Stimulated activated CD4-positive, alpha-beta T cell treated with anti-CD3 and anti-CD28 coated beads, Interleukin-12 subunit alpha, Interleukin-12 subunit beta, amount 100 ng/mL, for 4 hours (primary cell): Measurements from ENCODE around the gene ZFPM1.

Experiments
- DNase-seq: peaks from one replicate; pipeline ENCODE4 v3.0.0-alpha.2; 2020

Gene ZFPM1

GRCh38 chr16:88418869-88419268, 34.2 kb upstream of the ZFPM1 start:
- no peak for DNase-seq

DNA sequence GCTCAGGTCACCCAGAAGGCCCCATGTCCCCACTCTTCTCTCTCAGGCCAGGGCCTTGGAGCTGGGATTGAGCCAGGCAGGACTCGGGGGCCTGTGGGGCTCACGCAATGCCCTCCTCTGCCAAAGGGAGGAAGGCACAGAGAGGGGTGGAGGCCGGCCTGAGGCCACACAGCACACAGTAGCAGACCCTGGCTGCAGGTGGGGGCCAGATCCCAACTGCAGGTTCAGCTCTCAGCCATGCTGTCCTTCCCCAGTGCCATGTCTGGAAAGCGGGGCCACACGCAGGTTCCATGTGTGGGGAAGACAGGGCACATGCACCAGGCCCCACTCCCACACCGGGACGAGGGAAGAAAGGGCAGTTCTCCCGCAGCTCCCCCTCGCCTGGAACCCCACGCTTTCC, 33.3 kb upstream of the ZFPM1 start:
- DNase-seq: no peak

DNA sequence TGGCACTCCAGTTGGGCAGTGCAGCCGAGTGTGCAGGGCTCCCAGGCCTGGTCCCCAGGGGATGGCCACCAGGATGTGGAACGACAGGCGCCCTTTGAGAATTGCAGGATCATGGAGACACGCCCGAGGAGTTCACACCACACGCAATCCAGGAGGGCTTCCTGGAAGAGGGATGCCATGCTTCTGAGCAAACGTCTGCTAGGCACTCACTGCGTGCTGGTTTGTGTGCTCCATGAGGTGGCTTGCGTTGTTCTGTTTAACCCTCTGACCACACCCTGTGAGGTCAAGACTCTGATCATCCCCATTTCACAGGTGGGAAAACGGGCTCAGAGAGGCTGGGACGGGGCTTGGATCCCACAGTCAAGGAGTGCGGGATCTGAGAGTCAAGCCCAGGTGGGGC, 32.6 kb upstream of the ZFPM1 start:
- DNase-seq: no peak

GRCh38 chr16:88421301-88421700, 31.8 kb upstream of the ZFPM1 start:
- DNase-seq: no peak

DNA sequence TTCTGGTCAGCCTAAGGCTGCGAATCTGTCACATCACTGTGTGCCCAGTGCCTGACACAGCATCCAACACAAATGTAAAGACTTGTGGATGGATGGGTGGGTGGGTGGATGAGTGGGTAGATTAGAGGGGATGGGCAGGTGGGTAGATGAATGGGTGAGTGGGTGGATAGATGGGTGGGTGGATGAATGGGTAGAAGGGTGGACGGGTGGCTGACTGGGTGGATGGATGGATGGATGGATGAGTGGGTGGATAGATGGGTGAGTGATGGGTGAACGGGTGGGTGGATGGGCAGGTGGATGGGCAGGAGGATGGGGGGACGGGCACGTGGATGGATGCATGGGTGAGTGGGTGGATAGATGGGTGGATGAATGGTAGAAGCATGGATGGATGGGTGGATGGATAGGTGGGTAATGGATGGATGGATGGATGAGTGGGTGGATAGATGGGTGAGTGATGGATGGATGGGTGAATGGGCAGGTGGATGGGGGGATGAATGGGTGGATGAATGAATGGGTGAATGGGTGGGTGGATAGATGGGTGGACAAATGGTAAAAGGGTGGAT, 31.1 kb upstream of the ZFPM1 start:
- DNase-seq: no peak

DNA sequence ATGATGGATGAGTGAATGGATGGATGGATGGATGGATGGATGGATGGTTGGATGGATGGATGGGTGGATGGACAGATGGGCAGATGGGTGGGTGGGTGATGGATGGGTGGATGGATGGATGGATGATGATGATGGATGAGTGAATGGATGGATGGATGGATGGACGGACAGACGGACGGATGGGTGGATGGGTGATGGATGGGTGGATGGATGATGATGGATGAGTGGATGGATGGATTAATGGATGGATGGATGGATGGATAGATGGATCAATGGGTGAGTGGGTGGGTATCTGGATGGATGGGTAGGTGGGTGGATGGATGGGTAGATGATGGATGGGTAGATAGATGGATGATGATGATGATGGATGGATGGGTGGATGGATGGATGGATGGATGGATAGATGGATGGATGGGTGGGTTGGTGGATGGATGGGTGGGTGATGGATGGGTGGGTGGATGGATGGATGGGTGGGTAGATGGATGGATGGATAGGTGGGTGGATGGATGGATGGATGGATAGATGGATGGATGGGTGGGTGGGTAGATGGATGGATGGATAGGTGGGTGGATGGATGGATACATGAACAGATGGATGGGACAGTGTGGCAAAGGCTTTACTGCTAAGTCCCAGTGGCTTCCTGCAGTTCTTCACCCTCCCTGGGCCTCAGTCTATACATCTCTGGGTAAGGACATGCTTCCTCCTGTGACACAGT, 30.2 kb upstream of the ZFPM1 start:
- no peak for DNase-seq

DNA sequence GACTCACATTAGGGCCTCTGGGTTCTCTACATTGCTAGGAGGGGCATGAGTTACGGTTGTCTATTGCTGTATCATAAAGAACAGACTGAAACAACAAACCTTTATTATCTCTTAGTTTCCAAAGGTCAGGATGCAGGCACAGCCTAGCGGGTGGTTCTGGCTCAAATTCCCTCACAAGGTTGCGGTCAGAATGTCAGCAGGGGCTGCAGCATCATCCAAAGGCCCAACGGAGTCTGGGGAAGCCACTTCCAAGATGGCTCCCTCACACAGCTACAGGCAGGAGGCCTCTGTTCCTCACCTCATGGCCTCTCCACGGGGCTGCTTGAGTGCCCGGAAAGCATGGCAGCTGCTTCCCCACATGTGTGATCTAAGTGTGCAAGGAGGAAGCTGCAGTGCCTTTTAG, 29.6 kb upstream of the ZFPM1 start:
- DNase-seq: no peak

DNA sequence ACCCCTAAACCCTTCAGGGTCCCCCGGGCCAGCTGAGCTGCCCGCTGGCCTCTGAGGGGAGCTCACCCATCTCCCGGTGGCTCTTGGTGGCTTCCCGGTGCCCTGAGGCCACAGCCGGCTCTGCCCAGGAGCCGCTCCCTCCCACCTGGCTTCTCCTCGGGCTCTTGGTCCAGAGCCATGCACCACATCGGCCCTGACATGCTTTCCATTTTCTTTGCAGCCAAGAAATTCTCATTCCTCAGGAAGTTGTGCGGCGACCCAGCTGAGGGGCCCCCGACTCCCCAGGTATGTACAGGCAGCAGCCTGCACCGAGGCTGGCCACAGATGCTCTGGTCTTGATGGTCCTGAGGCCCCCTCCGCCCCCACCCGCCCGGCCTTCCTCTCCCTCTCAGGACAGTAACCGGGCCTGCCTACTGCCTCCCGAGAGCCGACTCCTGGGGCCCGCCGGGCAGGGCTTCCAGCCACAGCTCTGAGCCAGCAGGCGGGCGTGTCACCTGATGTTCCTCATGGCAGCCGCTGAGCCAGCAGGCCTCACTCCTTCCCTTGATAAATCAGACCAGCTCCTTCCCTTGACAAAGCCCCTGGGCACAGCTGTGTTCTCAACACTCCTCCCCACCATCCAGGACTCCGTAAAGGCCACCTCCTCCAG, 28.4 kb upstream of the ZFPM1 start:
- DNase-seq: no peak

- no peak for DNase-seq
Measured at GRCh38 chr16:88426018-88426417, 27.1 kb upstream of the ZFPM1 start.

DNA sequence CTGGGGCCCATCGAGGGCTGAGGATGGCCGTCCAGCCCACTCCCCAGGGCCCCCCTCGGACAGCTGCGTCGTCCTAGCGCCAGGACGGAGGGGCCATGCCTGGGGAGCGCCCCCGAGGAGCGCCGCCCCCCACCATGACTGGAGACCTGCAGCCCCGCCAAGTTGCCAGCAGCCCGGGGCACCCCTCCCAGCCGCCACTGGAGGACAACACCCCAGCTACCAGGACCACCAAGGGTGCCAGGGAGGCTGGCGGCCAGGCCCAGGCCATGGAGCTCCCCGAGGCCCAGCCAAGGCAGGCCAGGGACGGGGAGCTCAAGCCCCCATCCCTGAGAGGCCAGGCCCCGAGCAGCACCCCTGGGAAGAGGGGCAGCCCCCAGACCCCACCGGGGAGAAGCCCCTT, 25.7 kb upstream of the ZFPM1 start:
- no peak for DNase-seq

GRCh38 chr16:88428156-88428555, 24.9 kb upstream of the ZFPM1 start:
- DNase-seq: no peak

GRCh38 chr16:88428616-88429386, 24.3 kb upstream of the ZFPM1 start:
- DNase-seq: no peak

GRCh38 chr16:88429387-88430184, 23.5 kb upstream of the ZFPM1 start:
- no peak for DNase-seq

- peak; percentile 19 for DNase-seq
Measured at GRCh38 chr16:88430185-88430523, 22.9 kb upstream of the ZFPM1 start.

DNA sequence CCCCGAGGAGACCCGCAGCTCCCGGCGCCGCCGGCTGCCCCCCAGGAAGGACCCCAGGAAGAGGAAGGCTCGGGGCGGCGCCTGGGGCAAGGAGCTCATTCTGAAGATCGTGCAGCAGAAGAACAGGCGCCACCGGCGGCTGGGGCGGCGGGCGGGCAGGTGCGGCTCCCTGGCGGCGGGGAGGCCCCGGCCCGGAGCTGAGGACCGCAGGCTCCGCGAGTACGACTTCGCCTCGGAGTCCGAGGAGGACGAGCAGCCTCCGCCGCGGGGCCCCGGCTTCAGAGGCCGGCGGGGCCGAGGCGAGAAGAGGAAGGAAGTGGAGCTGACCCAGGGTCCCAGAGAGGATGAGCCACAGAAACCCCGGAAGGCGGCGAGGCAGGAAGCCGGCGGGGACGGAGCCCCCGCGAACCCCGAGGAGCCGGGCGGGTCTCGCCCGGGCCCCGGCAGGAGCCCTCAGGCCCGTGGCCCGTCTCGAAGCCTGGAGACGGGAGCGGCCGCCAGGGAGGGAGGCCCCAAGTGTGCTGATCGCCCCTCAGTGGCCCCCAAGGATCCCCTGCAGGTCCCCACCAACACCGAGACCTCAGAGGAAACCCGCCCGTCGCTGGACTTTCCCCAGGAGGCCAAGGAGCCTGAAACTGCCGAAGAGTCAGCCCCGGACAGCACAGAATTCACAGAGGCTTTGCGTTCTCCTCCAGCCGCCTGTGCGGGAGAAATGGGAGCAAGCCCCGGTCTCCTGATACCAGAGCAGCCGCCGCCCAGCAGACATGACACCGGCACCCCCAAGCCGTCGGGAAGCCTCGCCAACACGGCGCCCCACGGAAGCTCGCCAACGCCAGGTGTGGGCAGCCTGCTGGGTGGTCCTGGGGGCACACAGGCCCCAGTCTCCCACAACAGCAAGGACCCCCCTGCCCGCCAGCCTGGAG, 22.3 kb upstream of the ZFPM1 start:
- DNase-seq: peak; percentile 53

GRCh38 chr16:88431651-88432050, 21.4 kb upstream of the ZFPM1 start:
- DNase-seq: no peak

DNA sequence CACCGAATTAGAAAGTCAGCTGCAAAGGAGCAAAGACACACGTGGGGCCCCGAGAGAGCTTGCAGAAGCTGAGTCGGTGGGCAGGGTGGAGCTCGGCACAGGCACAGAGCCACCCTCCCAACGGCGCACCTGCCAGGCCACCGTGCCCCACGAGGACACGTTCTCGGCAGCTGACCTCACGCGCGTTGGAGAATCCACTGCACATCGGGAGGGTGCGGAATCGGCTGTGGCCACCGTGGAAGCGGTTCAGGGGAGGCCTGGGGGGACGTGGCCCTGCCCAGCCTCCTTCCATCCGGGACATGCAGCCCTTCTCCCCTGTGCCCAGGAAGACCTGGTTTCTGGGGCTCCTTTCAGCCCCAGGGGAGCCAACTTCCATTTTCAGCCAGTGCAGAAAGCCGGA, 20.9 kb upstream of the ZFPM1 start:
- no peak for DNase-seq

DNA sequence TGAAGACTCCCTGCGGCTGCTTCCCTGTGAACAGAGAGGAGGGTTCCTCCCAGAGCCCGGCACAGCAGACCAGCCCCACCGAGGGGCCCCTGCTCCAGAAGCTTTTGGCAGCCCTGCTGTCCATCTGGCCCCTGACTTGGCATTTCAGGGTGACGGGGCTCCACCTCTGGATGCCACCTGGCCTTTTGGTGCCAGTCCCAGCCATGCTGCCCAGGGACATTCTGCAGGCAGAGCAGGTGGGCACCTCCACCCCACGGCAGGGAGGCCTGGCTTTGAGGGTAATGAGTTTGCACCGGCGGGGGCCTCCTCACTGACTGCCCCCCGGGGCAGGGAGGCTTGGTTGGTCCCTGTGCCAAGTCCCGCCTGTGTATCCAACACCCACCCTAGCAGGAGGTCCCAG, 20.3 kb upstream of the ZFPM1 start:
- no peak for DNase-seq

DNA sequence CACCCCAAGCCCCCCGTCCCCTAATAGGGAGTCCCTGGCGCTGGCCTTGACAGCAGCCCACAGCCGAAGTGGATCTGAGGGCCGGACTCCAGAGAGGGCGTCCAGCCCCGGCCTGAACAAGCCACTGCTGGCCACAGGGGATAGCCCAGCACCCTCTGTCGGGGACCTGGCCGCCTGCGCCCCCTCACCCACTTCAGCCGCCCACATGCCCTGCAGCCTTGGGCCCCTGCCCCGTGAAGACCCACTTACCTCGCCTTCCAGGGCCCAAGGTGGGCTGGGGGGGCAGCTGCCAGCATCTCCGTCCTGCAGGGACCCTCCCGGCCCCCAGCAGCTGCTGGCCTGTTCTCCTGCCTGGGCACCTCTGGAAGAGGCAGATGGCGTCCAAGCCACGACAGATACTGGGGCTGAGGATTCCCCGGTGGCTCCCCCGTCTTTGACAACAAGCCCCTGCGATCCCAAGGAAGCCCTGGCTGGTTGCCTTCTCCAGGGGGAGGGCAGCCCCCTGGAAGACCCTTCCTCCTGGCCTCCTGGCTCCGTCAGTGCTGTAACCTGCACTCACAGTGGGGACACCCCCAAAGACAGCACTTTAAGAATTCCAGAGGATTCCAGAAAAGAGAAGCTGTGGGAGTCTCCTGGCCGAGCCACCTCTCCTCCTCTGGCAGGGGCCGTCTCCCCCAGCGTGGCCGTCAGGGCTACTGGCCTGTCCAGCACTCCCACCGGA, 19.3 kb upstream of the ZFPM1 start:
- DNase-seq: no peak

GRCh38 chr16:88434353-88434690, 18.8 kb upstream of the ZFPM1 start:
- DNase-seq: no peak

DNA sequence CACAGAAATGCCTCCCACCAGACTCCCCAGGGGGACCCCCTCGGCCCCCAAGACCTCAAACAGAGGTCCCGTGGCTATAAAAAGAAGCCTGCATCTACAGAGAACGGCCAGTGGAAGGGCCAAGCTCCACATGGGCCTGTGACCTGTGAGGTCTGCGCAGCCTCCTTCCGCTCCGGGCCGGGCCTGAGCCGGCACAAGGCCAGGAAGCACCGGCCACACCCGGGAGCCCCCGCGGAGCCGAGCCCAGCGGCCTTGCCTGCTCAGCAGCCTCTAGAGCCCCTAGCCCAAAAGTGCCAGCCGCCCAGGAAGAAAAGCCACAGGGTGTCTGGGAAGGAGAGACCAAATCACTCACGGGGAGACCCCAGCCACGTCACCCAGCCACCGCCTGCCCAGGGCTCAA, 18.3 kb upstream of the ZFPM1 start:
- DNase-seq: no peak
